Chondrocyte (in vitro differentiated cells): Measurements from ENCODE around the gene C1R. TPM values are rescaled to one million over a fixed set of nuclear protein-coding genes. Genes with fewer than 3 reads are reported as not detected.

ENCODE experiments used
- DNase-seq: peaks from one replicate; pipeline ENCODE4 v3.0.0; 2021; ENCODE audit warnings: mixed read lengths, low spot score
- H3K27ac Mint-ChIP-seq: one replicate; pipeline ENCODE4 v1.8.0; 2021; ENCODE audit warnings: mild to moderate bottlenecking, moderate library complexity, mixed read lengths; ENCODE audit not compliant: unreplicated experiment
- H3K27me3 Mint-ChIP-seq: 2 replicates; pipeline ENCODE4 v1.8.0; 2021; ENCODE audit warnings: low read depth, mixed read lengths
- H3K36me3 Mint-ChIP-seq: 2 replicates; pipeline ENCODE4 v1.8.0; 2021; ENCODE audit warnings: low read depth, mixed read lengths
- H3K4me1 Mint-ChIP-seq: 2 replicates; pipeline ENCODE4 v1.8.0; 2021; ENCODE audit warnings: low read depth, mild to moderate bottlenecking, mixed read lengths
- H3K4me3 Mint-ChIP-seq: one replicate; pipeline ENCODE4 v1.8.0; 2021; ENCODE audit warnings: mild to moderate bottlenecking, moderate library complexity, mixed read lengths; ENCODE audit not compliant: unreplicated experiment
- H3K9me3 Mint-ChIP-seq: 2 replicates; pipeline ENCODE4 v1.8.0; 2021; ENCODE audit warnings: low read depth, mixed read lengths
- CTCF ChIP-seq: fragments of 200-600 bp; sonication (generic); IDR thresholded peaks from 2 replicates; pipeline ENCODE4 v1.5.0; 2021; ENCODE audit warnings: antibody characterized with exemption, mild to moderate bottlenecking, moderate library complexity
- total RNA-seq: library from RNA; stranded (reverse); gene quantifications from 3 replicates; pipeline ENCODE4 v1.2.1, GENCODE V29; 2021

Gene C1R
- total RNA-seq, 1 donor from 2014 or later = 21.9 TPM

- Mint-ChIP-seq H3K27me3 (peaks cover 1% of the 10 kb centered on the region), H3K9me3 (peaks cover 7% of the 10 kb centered on the region), H3K36me3 (peaks cover 12% of the 10 kb centered on the region), H3K27ac (no peak overlapping the region), H3K4me1 (peaks cover 7% of the 10 kb centered on the region), H3K4me3 (no peak overlapping the region)
- DNase-seq = no peak
- no peak for TF ChIP-seq CTCF
Observed at GRCh38 chr12:7101047-7101693, 8.9 kb upstream of the C1R start.

- Mint-ChIP-seq H3K27me3 (peaks cover 1% of the 10 kb centered on the region), H3K9me3 (no peaks in the 10 kb centered on the region), H3K4me1 (peaks cover 7% of the 10 kb centered on the region), H3K27ac (no peak overlapping the region), H3K4me3 (no peak overlapping the region), H3K36me3 (peaks cover 8% of the 10 kb centered on the region)
- TF ChIP-seq CTCF = no peak
- DNase-seq = no peak
Observed at GRCh38 chr12:7100239-7100638, 8.0 kb upstream of the C1R start.

- H3K27me3 Mint-ChIP-seq = peaks cover 1% of the 10 kb centered on the region
- no peaks in the 10 kb centered on the region for H3K9me3 Mint-ChIP-seq
- TF ChIP-seq CTCF = no peak
- no peak overlapping the region for H3K27ac Mint-ChIP-seq
- H3K4me1 Mint-ChIP-seq = peaks cover 7% of the 10 kb centered on the region
- no peak overlapping the region for H3K4me3 Mint-ChIP-seq
- no peak for DNase-seq
- peaks cover 8% of the 10 kb centered on the region for H3K36me3 Mint-ChIP-seq
Observed at GRCh38 chr12:7099290-7099996, 7.2 kb upstream of the C1R start.

GRCh38 chr12:7096979-7097378 lies 4.7 kb upstream of the C1R start:
- Mint-ChIP-seq H3K27ac (no peak overlapping the region), H3K4me1 (peaks cover 9% of the 10 kb centered on the region), H3K4me3 (no peak overlapping the region), H3K36me3 (peaks cover 6% of the 10 kb centered on the region), H3K9me3 (no peaks in the 10 kb centered on the region), H3K27me3 (peaks cover 1% of the 10 kb centered on the region)
- no peak for DNase-seq
- no peak for TF ChIP-seq CTCF

- Mint-ChIP-seq H3K9me3 (no peaks in the 10 kb centered on the region), H3K27ac (no peak overlapping the region), H3K4me1 (peaks cover 10% of the 10 kb centered on the region), H3K27me3 (peaks cover 1% of the 10 kb centered on the region), H3K36me3 (peaks cover 6% of the 10 kb centered on the region), H3K4me3 (no peak overlapping the region)
- TF ChIP-seq CTCF = no peak
- DNase-seq = peak; percentile 65
Observed at GRCh38 chr12:7096006-7096932, 4.0 kb upstream of the C1R start.
